ENCODE data around the gene NDUFB3.

NDUFB3 gene

DNA sequence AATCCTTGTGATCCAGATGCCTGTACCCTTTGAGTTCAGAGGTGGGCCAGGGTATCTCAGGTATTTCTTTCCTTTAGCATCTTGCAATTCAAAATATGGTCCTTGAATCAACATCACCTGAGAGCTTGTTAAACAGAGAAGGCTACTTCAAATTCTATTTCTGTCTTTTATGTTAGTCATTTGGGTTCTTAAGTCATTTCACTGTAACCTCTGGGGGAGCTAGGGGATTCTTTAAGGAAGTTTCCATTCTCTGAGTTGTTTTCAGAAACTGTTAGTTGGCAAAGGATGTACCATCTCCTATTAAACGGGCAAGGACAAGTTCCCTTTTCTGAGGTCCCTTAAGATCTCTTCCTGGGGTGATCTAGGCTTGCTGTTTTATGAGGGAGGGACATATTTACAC, 60.7 kb downstream of the NDUFB3 start:
- no peak overlapping the region for H3K27ac ChIP-seq
- TF ChIP-seq, protein P1, sequence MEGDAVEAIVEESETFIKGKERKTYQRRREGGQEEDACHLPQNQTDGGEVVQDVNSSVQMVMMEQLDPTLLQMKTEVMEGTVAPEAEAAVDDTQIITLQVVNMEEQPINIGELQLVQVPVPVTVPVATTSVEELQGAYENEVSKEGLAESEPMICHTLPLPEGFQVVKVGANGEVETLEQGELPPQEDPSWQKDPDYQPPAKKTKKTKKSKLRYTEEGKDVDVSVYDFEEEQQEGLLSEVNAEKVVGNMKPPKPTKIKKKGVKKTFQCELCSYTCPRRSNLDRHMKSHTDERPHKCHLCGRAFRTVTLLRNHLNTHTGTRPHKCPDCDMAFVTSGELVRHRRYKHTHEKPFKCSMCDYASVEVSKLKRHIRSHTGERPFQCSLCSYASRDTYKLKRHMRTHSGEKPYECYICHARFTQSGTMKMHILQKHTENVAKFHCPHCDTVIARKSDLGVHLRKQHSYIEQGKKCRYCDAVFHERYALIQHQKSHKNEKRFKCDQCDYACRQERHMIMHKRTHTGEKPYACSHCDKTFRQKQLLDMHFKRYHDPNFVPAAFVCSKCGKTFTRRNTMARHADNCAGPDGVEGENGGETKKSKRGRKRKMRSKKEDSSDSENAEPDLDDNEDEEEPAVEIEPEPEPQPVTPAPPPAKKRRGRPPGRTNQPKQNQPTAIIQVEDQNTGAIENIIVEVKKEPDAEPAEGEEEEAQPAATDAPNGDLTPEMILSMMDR (IDR thresholded peaks at IDR 0.05) = no peak
- no peak for TF ChIP-seq ZFX (IDR thresholded peaks at IDR 0.05; ENCODE audit: borderline replicate concordance)
